ACC112 (cell line): ENCODE data around the gene WNK2.

Experiments used
- H2AFZ ChIP-seq: fragments of 200-600 bp; sonication (generic); one replicate; pipeline ENCODE4 v1.6.0; 2017; ENCODE audit warnings: antibody characterized with exemption, low read length; ENCODE audit not compliant: unreplicated experiment
- H3K27ac ChIP-seq: fragments of 200-600 bp; sonication (generic); 2 replicates; pipeline ENCODE4 v1.5.1; 2014; ENCODE audit warnings: low read depth, mild to moderate bottlenecking, antibody characterized with exemption, low read length, moderate library complexity
- H3K27me3 ChIP-seq: fragments of 200-600 bp; sonication (generic); 2 replicates; pipeline ENCODE4 v1.6.1; 2014; ENCODE audit warnings: mild to moderate bottlenecking, antibody characterized with exemption, low read length, moderate library complexity, mixed read lengths; ENCODE audit not compliant: insufficient read depth
- H3K36me3 ChIP-seq: fragments of 200-600 bp; sonication (generic); 2 replicates; pipeline ENCODE4 v1.6.1; 2016; ENCODE audit warnings: mild to moderate bottlenecking, antibody characterized with exemption, low read length, moderate library complexity, mixed read lengths; ENCODE audit not compliant: insufficient read depth
- H3K4me1 ChIP-seq: fragments of 200-600 bp; sonication (generic); one replicate; pipeline ENCODE4 v1.6.1; 2016; ENCODE audit warnings: low read length, mixed read lengths; ENCODE audit not compliant: insufficient read depth, unreplicated experiment, control insufficient read depth
- H3K4me3 ChIP-seq: fragments of 200-600 bp; sonication (generic); 2 replicates; pipeline ENCODE4 v1.5.1; 2014; ENCODE audit warnings: mild to moderate bottlenecking, low read depth, low read length
- H3K79me2 ChIP-seq: fragments of 200-600 bp; sonication (generic); one replicate; pipeline ENCODE4 v1.6.0; 2016; ENCODE audit warnings: low read length; ENCODE audit not compliant: control insufficient read depth, unreplicated experiment, insufficient read depth

WNK2 gene

GRCh38 chr9:93220627-93221026 lies 36.7 kb downstream of the WNK2 start:
- Histone ChIP-seq H3K4me1 (peaks cover 20% of the 10 kb centered on the region), H2AFZ (no peak overlapping the region)

GRCh38 chr9:93221044-93221443 lies 37.1 kb downstream of the WNK2 start:
- peaks cover 20% of the 10 kb centered on the region for H3K4me1 ChIP-seq
- no peak overlapping the region for H2AFZ ChIP-seq
- no peaks in the 10 kb centered on the region for H3K36me3 ChIP-seq
- no peak overlapping the region for H3K4me3 ChIP-seq
- H3K27ac ChIP-seq = no peak overlapping the region
- H3K27me3 ChIP-seq = no peaks in the 10 kb centered on the region
- H3K79me2 ChIP-seq = no peaks in the 10 kb centered on the region

More at GRCh38 chr9:93220627-93221026, 36.7 kb downstream of the WNK2 start:
- H3K27me3 ChIP-seq = no peaks in the 10 kb centered on the region
- no peaks in the 10 kb centered on the region for H3K36me3 ChIP-seq
- no peak overlapping the region for H3K4me3 ChIP-seq
- no peaks in the 10 kb centered on the region for H3K79me2 ChIP-seq
- H3K27ac ChIP-seq = no peak overlapping the region

GRCh38 chr9:93222890-93223259 lies 38.9 kb downstream of the WNK2 start:
- no peak overlapping the region for H3K4me3 ChIP-seq
- H3K27me3 ChIP-seq = no peaks in the 10 kb centered on the region
- no peaks in the 10 kb centered on the region for H3K36me3 ChIP-seq
- H3K4me1 ChIP-seq = peaks cover 20% of the 10 kb centered on the region
- no peak overlapping the region for H3K27ac ChIP-seq
- H3K79me2 ChIP-seq = no peaks in the 10 kb centered on the region
- no peak overlapping the region for H2AFZ ChIP-seq

GRCh38 chr9:93223260-93224180 lies 39.6 kb downstream of the WNK2 start:
- peaks cover 20% of the 10 kb centered on the region for H3K4me1 ChIP-seq
- H3K27me3 ChIP-seq = no peaks in the 10 kb centered on the region
- H2AFZ ChIP-seq = no peak overlapping the region
- no peak overlapping the region for H3K4me3 ChIP-seq
- H3K36me3 ChIP-seq = no peaks in the 10 kb centered on the region
- no peaks in the 10 kb centered on the region for H3K79me2 ChIP-seq
- no peak overlapping the region for H3K27ac ChIP-seq

- H3K79me2 ChIP-seq = no peaks in the 10 kb centered on the region
- no peak overlapping the region for H3K4me3 ChIP-seq
- H2AFZ ChIP-seq = no peak overlapping the region
- no peaks in the 10 kb centered on the region for H3K36me3 ChIP-seq
- no peak overlapping the region for H3K27ac ChIP-seq
- peaks cover 20% of the 10 kb centered on the region for H3K4me1 ChIP-seq
- no peaks in the 10 kb centered on the region for H3K27me3 ChIP-seq
Measured at GRCh38 chr9:93224591-93224990, 40.7 kb downstream of the WNK2 start.

GRCh38 chr9:93225417-93225816 lies 41.5 kb downstream of the WNK2 start:
- Histone ChIP-seq H3K79me2 (no peaks in the 10 kb centered on the region), H3K4me3 (no peak overlapping the region), H3K36me3 (no peaks in the 10 kb centered on the region), H3K27me3 (no peaks in the 10 kb centered on the region), H3K4me1 (peaks cover 20% of the 10 kb centered on the region), H3K27ac (no peak overlapping the region), H2AFZ (no peak overlapping the region)

- no peaks in the 10 kb centered on the region for H3K27me3 ChIP-seq
- H3K36me3 ChIP-seq = no peaks in the 10 kb centered on the region
- no peak overlapping the region for H3K27ac ChIP-seq
- H2AFZ ChIP-seq = no peak overlapping the region
- no peak overlapping the region for H3K4me3 ChIP-seq
- H3K4me1 ChIP-seq = peaks cover 20% of the 10 kb centered on the region
- H3K79me2 ChIP-seq = no peaks in the 10 kb centered on the region
Measured at GRCh38 chr9:93225892-93226291, 42.0 kb downstream of the WNK2 start.

- peaks cover 20% of the 10 kb centered on the region for H3K4me1 ChIP-seq
- no peaks in the 10 kb centered on the region for H3K27me3 ChIP-seq
- no peak overlapping the region for H2AFZ ChIP-seq
- H3K36me3 ChIP-seq = no peaks in the 10 kb centered on the region
- no peaks in the 10 kb centered on the region for H3K79me2 ChIP-seq
- no peak overlapping the region for H3K27ac ChIP-seq
- H3K4me3 ChIP-seq = no peak overlapping the region
Measured at GRCh38 chr9:93226819-93227218, 42.9 kb downstream of the WNK2 start.

- no peaks in the 10 kb centered on the region for H3K36me3 ChIP-seq
- H3K4me3 ChIP-seq = no peak overlapping the region
- H3K27ac ChIP-seq = no peak overlapping the region
Measured at GRCh38 chr9:93228030-93228429, 44.1 kb downstream of the WNK2 start.

GRCh38 chr9:93228453-93228852 lies 44.5 kb downstream of the WNK2 start:
- peaks cover 13% of the 10 kb centered on the region for H3K4me1 ChIP-seq
- H3K27me3 ChIP-seq = no peaks in the 10 kb centered on the region
- no peak overlapping the region for H3K4me3 ChIP-seq
- H3K27ac ChIP-seq = no peak overlapping the region
- no peak overlapping the region for H2AFZ ChIP-seq
- no peaks in the 10 kb centered on the region for H3K79me2 ChIP-seq
- H3K36me3 ChIP-seq = no peaks in the 10 kb centered on the region

More at GRCh38 chr9:93228030-93228429, 44.1 kb downstream of the WNK2 start:
- Histone ChIP-seq H3K4me1 (peaks cover 17% of the 10 kb centered on the region), H3K27me3 (no peaks in the 10 kb centered on the region), H3K79me2 (no peaks in the 10 kb centered on the region), H2AFZ (no peak overlapping the region)

GRCh38 chr9:93229636-93230035 lies 45.7 kb downstream of the WNK2 start:
- 0 out of 2 replicates have a peak, but pooled peaks cover 3% of the 10 kb centered on the region for H3K27me3 ChIP-seq
- no peak overlapping the region for H3K27ac ChIP-seq
- H2AFZ ChIP-seq = no peak overlapping the region
- no peaks in the 10 kb centered on the region for H3K79me2 ChIP-seq
- no peaks in the 10 kb centered on the region for H3K36me3 ChIP-seq
- no peak overlapping the region for H3K4me3 ChIP-seq
- H3K4me1 ChIP-seq = peaks cover 3% of the 10 kb centered on the region
